AG04449 (cell line): ENCODE measurements around the gene LRRC15.

Source experiments
- CTCF ChIA-PET: fragments of 350-600 bp; formaldehyde crosslinking; extraction: SDS; loops from one replicate; lab custom pipeline; 2021; ENCODE audit warnings: antibody characterized with exemption; lab: Yijun Ruan, JAX
- POLR2A ChIA-PET: fragments of 400-600, 350-600 bp; formaldehyde crosslinking; extraction: SDS; loops from one replicate; lab custom pipeline; 2020; ENCODE audit warnings: antibody characterized with exemption, inconsistent platforms; lab: Yijun Ruan, JAX
- DNase-seq: peaks from one replicate; pipeline ENCODE4 v3.0.0-alpha.2; 2010; ENCODE audit warnings: low read depth, low spot score
- H3K4me3 ChIP-seq: 2 replicates; pipeline ENCODE4 v1.5.1; 2011; ENCODE audit warnings: low read depth, mild to moderate bottlenecking, control low read depth, low read length
- CTCF ChIP-seq: IDR thresholded peaks from one replicate; pipeline ENCODE4 v1.5.1; 2011; ENCODE audit warnings: mild to moderate bottlenecking, moderate library complexity, low read length, control low read depth, inconsistent platforms; ENCODE audit not compliant: insufficient read depth; ENCODE audit errors: missing control alignments

The LRRC15 gene

GRCh38 chr3:194328942-194329582 lies 40.5 kb downstream of the LRRC15 start:
- H3K4me3 ChIP-seq, result no peak overlapping the region
- CTCF ChIA-PET, result interaction anchor here (0.9 to 3.9 kb wide), 8 partner anchors 13 to 664 kb away, joined by 3 to 23 read pairs (median 8); partner anchors contain the start of genes GP5 and LSG1
- POLR2A ChIA-PET, result no interaction called here
- no peak for DNase-seq
- no peak for TF ChIP-seq CTCF

- DNase-seq, result no peak
- CTCF ChIA-PET, result interaction anchor here (2.1 to 3.9 kb wide), 5 partner anchors 12 to 663 kb away, joined by 8 to 23 read pairs (median 11); partner anchors contain the start of gene LSG1
- POLR2A ChIA-PET, result no interaction called here
- H3K4me3 ChIP-seq, result no peak overlapping the region
- TF ChIP-seq CTCF, result no peak
These were observed 41.4 kb downstream of the LRRC15 start for GRCh38 chr3:194328053-194328657.

GRCh38 chr3:194327218-194328052 lies 42.1 kb downstream of the LRRC15 start:
- ChIA-PET POLR2A (no interaction called here), CTCF (interaction anchor here (2.1 to 3.9 kb wide), 3 partner anchors 11 to 547 kb away, joined by 11 to 23 read pairs (median 18); no protein-coding TSS in a partner anchor)
- H3K4me3 ChIP-seq, result no peak overlapping the region
- no peak for TF ChIP-seq CTCF
- DNase-seq, result no peak

- ChIA-PET CTCF (no interaction called here), POLR2A (no interaction called here)
- no peak for DNase-seq
- H3K4me3 ChIP-seq, result no peak overlapping the region
- TF ChIP-seq CTCF, result no peak
These were observed 42.6 kb downstream of the LRRC15 start for GRCh38 chr3:194326968-194327217.

GRCh38 chr3:194326192-194326967 lies 43.2 kb downstream of the LRRC15 start:
- DNase-seq, result no peak
- POLR2A ChIA-PET, result no interaction called here
- TF ChIP-seq CTCF, result no peak
- CTCF ChIA-PET, result interaction anchor here (1.5 kb wide), 1 partner anchor 11 kb away, joined by 7 read pairs; no protein-coding TSS in a partner anchor
- no peak overlapping the region for H3K4me3 ChIP-seq
